Measurements from ENCODE around the gene ERF. TPM values are rescaled to one million over a fixed set of nuclear protein-coding genes. Genes with fewer than 3 reads are reported as not detected.

The ERF gene
- total and polyA plus RNA-seq, 10 of the 15 experiments (the other 5 are each of a cell fraction or from before 2014, with no cell fraction given): 0.02 to 51.8 (median 14.4) TPM

- TF ChIP-seq ZBED1 (IDR thresholded peaks at IDR 0.05; ENCODE audit: borderline replicate concordance) (no peak), ZBTB33 (IDR thresholded peaks at IDR 0.05) (no peak), RCOR1 (conservative IDR thresholded peaks at IDR 0.05; ENCODE audit: low read depth, low read length) (no peak)
- TF ChIP-seq, protein P1, sequence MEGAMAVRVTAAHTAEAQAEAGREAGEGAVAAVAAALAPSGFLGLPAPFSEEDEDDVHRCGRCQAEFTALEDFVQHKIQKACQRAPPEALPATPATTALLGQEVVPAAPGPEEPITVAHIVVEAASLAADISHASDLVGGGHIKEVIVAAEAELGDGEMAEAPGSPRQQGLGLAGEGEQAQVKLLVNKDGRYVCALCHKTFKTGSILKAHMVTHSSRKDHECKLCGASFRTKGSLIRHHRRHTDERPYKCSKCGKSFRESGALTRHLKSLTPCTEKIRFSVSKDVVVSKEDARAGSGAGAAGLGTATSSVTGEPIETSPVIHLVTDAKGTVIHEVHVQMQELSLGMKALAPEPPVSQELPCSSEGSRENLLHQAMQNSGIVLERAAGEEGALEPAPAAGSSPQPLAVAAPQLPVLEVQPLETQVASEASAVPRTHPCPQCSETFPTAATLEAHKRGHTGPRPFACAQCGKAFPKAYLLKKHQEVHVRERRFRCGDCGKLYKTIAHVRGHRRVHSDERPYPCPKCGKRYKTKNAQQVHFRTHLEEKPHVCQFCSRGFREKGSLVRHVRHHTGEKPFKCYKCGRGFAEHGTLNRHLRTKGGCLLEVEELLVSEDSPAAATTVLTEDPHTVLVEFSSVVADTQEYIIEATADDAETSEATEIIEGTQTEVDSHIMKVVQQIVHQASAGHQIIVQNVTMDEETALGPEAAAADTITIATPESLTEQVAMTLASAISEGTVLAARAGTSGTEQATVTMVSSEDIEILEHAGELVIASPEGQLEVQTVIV (IDR thresholded peaks at IDR 0.05; ENCODE audit: borderline replicate concordance, partially characterized antibody): no peak
These were observed 29.1 kb downstream of the ERF start (continued) for GRCh38 chr19:42225718-42226292.

DNA sequence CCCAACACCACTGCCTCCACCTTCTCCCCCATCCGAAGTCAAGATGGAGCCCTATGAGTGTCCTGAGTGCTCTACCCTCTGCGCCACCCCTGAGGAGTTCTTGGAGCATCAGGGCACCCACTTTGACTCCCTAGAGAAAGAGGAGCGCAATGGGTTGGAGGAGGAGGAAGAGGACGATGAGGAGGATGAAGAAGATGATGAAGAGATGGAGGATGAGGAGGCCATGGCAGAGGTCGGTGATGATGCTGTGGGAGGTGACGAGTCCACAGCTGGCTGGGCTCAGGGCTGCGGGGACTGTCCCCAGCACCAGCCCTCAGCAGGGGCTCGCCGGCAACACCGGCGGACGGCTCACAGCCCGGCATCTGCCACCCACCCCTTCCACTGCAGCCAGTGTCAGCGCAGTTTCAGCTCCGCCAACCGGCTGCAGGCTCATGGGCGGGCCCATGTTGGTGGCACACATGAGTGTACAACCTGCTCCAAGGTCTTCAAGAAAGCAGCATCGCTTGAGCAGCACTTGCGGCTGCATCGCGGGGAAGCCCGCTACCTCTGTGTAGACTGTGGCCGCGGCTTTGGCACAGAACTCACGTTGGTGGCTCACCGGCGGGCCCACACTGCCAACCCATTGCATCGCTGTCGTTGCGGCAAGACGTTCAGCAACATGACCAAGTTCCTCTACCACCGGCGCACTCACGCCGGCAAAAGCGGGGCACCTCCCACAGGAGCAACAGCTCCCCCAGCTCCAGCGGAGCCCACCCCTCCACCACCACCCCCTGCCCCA lies 29.8 kb downstream of the ERF start:
- no peak overlapping the region for H3K4me2 ChIP-seq (ENCODE audit: control insufficient read depth, insufficient read depth)
- H3K27ac ChIP-seq (ENCODE audit: control insufficient read depth, insufficient read depth): no peak overlapping the region
- no peaks in the 10 kb centered on the region; the same call in none of the 2 replicates for H4K20me1 ChIP-seq (ENCODE audit: control insufficient read depth, insufficient read depth)
- H3K4me3 ChIP-seq: no peak overlapping the region
- 96% methylated on average over 28 of the region's 37 CpGs for WGBS (ENCODE audit: insufficient coverage, insufficient replicate concordance, low lambda C conversion rate, missing lambda C conversion rate)
- 0 out of 2 replicates have a peak, but pooled peaks cover 3% of the 10 kb centered on the region for H3K4me1 ChIP-seq (ENCODE audit: control insufficient read depth, insufficient read depth, low read length)
- BruUV-seq (replicated peaks): no TSS peak
- ChIA-PET SMC1A (ENCODE audit: uncharacterized antibody, unreplicated experiment) (no interaction called here), RAD21 (ENCODE audit: unreplicated experiment) (no interaction called here), POLR2A (interaction anchor here (0.5 kb wide), 1 partner anchor 12 kb away, joined by 4 read pairs; no protein-coding TSS in a partner anchor), CTCF (no interaction called here)
- peaks cover 17 to 28% of the 10 kb centered on the region in 2 experiments for H3K36me3 ChIP-seq (ENCODE audit: control insufficient read depth in 2 of 2, insufficient read depth in 2 of 2, low read length in 1 of 2)
- no peak overlapping the region for H3K9ac ChIP-seq (ENCODE audit: control insufficient read depth, insufficient read depth, low read length)
- intact Hi-C loops (cut with micrococcal nuclease; ENCODE audit: unreplicated experiment) (no loop called here), in situ Hi-C loops (cut with MboI) (no loop called here)
- FAIRE-seq (no peak), ATAC-seq (no peak), DNase-seq (ENCODE audit: low read depth, low spot score) (no peak)
- no peaks in the 10 kb centered on the region for H3K9me3 ChIP-seq (replicated peaks; ENCODE audit: control insufficient read depth, insufficient read depth, low read length)
- peaks cover 26% of the 10 kb centered on the region for H3K79me2 ChIP-seq (ENCODE audit: control insufficient read depth, insufficient read depth, low read length)
- no peaks in the 10 kb centered on the region for H3K27me3 ChIP-seq (replicated peaks in 1 of 2; ENCODE audit: control insufficient read depth in 2 of 2, insufficient read depth in 2 of 2, low read length in 1 of 2)
- no peak overlapping the region for H2AFZ ChIP-seq (ENCODE audit: control insufficient read depth, low read depth, low read length)
- no peak for TF ChIP-seq PML (IDR thresholded peaks at IDR 0.05; ENCODE audit: low read length)
- TF ChIP-seq FOS (IDR thresholded peaks at IDR 0.05; ENCODE audit: borderline replicate concordance, extremely low read depth, insufficient read length): no peak
- TF ChIP-seq TAF1 (IDR thresholded peaks at IDR 0.05; ENCODE audit: borderline replicate concordance, low read depth, low read length): no peak
- TF ChIP-seq ZNF384 (IDR thresholded peaks at IDR 0.05; ENCODE audit: borderline replicate concordance, low read depth, low read length): no peak
- TF ChIP-seq, protein P2, sequence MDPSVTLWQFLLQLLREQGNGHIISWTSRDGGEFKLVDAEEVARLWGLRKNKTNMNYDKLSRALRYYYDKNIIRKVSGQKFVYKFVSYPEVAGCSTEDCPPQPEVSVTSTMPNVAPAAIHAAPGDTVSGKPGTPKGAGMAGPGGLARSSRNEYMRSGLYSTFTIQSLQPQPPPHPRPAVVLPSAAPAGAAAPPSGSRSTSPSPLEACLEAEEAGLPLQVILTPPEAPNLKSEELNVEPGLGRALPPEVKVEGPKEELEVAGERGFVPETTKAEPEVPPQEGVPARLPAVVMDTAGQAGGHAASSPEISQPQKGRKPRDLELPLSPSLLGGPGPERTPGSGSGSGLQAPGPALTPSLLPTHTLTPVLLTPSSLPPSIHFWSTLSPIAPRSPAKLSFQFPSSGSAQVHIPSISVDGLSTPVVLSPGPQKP (IDR thresholded peaks at IDR 0.05; ENCODE audit: low read depth, low read length): no peak
- no peak for TF ChIP-seq KAT2A (conservative IDR thresholded peaks at IDR 0.05; ENCODE audit: control insufficient read depth, low read depth, low read length)
- TF ChIP-seq, protein P3, sequence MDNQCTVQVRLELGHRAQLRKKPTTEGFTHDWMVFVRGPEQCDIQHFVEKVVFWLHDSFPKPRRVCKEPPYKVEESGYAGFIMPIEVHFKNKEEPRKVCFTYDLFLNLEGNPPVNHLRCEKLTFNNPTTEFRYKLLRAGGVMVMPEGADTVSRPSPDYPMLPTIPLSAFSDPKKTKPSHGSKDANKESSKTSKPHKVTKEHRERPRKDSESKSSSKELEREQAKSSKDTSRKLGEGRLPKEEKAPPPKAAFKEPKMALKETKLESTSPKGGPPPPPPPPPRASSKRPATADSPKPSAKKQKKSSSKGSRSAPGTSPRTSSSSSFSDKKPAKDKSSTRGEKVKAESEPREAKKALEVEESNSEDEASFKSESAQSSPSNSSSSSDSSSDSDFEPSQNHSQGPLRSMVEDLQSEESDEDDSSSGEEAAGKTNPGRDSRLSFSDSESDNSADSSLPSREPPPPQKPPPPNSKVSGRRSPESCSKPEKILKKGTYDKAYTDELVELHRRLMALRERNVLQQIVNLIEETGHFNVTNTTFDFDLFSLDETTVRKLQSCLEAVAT (IDR thresholded peaks at IDR 0.05): no peak
- TF ChIP-seq BRCA1 (IDR thresholded peaks at IDR 0.05; ENCODE audit: low read depth, low read length): no peak
